ENCODE measurements around the gene RAMP1. TPM values are rescaled to one million over a fixed set of nuclear protein-coding genes. Genes with fewer than 3 reads are reported as not detected.

RAMP1 gene
- total RNA-seq, 4 donors from 2014 or later, result 0.78 to 4.2 (median 3.0) TPM

DNA sequence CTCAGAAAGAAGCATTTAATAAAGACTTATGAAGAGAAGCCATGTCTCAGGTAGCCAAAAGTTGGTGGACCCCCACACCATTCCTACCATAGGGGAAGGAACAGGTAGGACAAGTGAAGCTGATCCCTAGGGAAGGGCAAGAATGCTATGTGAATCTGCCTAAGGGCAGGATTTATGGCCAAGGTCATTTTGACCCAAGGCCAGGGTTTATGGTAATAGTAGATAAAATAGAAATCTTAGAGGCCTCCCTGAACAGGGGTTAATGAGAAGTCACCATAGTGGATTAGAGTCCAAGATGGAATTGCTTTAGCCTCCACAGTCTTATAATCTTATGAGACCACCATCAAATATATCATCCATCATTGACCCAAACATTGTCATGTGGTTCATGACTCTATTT lies 81.4 kb downstream of the RAMP1 start:
- H3K27ac ChIP-seq, result no peak overlapping the region
- no peaks in the 10 kb centered on the region for H3K4me1 ChIP-seq
- DNase-seq, result no peak
- no peaks in the 10 kb centered on the region for H3K36me3 ChIP-seq
- no peaks in the 10 kb centered on the region for H3K9me3 ChIP-seq
- intact Hi-C loops (cut with DNase I), result no loop called here
- no peak overlapping the region for H3K4me3 ChIP-seq (replicated peaks in 1 of 3)
- H3K27me3 ChIP-seq, result no peaks in the 10 kb centered on the region
- TF ChIP-seq, protein P1, sequence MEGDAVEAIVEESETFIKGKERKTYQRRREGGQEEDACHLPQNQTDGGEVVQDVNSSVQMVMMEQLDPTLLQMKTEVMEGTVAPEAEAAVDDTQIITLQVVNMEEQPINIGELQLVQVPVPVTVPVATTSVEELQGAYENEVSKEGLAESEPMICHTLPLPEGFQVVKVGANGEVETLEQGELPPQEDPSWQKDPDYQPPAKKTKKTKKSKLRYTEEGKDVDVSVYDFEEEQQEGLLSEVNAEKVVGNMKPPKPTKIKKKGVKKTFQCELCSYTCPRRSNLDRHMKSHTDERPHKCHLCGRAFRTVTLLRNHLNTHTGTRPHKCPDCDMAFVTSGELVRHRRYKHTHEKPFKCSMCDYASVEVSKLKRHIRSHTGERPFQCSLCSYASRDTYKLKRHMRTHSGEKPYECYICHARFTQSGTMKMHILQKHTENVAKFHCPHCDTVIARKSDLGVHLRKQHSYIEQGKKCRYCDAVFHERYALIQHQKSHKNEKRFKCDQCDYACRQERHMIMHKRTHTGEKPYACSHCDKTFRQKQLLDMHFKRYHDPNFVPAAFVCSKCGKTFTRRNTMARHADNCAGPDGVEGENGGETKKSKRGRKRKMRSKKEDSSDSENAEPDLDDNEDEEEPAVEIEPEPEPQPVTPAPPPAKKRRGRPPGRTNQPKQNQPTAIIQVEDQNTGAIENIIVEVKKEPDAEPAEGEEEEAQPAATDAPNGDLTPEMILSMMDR (IDR thresholded peaks at IDR 0.05), result no peak

DNA sequence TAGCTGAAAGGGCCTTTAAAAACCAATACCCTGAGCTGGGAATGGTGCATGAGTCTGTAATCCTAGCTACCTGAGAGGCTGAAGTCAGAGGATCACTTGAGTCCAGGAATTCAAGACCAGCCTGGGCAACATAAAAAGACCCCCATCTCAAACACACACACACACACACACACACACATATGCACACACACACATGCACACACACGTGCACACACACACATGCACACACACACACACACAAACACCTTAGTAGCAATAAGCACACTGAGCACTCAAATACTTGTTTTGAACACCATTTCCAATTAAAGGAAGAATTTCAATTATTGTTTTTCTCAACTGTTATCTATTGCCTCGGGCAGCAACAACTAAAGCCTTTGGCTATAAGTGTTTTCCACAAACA lies 81.8 kb downstream of the RAMP1 start:
- TF ChIP-seq POLR2A (IDR thresholded peaks at IDR 0.05), result no peak
- TF ChIP-seq, protein P1 (IDR thresholded peaks at IDR 0.05), result no peak
- 68 to 86% methylated on average over 2 of the region's 2 CpGs for WGBS, 2 donors
- intact Hi-C loops (cut with DNase I), result no loop called here
- H3K4me1 ChIP-seq, result no peaks in the 10 kb centered on the region
- H3K27ac ChIP-seq, result no peak overlapping the region
- no peaks in the 10 kb centered on the region for H3K9me3 ChIP-seq
- H3K4me3 ChIP-seq (replicated peaks in 1 of 3), result no peak overlapping the region
- no peaks in the 10 kb centered on the region for H3K36me3 ChIP-seq
- DNase-seq, result no peak
- no peaks in the 10 kb centered on the region for H3K27me3 ChIP-seq

DNA sequence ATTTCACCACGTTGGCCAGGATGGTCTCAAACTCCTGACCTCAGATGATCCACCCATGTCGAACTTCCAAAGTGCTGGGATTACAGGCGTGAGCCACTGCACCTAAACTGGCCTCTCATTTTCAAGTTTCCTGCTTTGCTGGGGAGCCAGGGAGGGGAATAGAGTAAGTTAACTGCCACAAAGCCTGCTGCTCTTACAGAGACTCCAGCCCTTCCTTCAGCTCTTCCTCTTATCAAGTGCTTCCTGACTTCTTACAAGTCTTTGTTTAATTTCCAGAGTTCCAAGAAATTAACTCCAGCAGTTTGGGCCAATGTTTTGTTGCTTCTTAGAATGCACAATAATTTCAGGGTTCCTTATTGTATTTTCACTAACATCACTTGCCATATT lies 83.1 kb downstream of the RAMP1 start:
- WGBS, 2 donors, result 70 to 72% methylated on average over 3 of the region's 3 CpGs
- TF ChIP-seq, protein P1 (IDR thresholded peaks at IDR 0.05), result no peak
- TF ChIP-seq POLR2A (IDR thresholded peaks at IDR 0.05), result no peak
- no peaks in the 10 kb centered on the region for H3K4me1 ChIP-seq
- H3K9me3 ChIP-seq, result no peaks in the 10 kb centered on the region
- intact Hi-C loops (cut with DNase I), result no loop called here
- H3K36me3 ChIP-seq, result no peaks in the 10 kb centered on the region
- H3K27ac ChIP-seq, result no peak overlapping the region
- DNase-seq, result no peak
- H3K27me3 ChIP-seq, result no peaks in the 10 kb centered on the region
- H3K4me3 ChIP-seq (replicated peaks in 1 of 3), result no peak overlapping the region

DNA sequence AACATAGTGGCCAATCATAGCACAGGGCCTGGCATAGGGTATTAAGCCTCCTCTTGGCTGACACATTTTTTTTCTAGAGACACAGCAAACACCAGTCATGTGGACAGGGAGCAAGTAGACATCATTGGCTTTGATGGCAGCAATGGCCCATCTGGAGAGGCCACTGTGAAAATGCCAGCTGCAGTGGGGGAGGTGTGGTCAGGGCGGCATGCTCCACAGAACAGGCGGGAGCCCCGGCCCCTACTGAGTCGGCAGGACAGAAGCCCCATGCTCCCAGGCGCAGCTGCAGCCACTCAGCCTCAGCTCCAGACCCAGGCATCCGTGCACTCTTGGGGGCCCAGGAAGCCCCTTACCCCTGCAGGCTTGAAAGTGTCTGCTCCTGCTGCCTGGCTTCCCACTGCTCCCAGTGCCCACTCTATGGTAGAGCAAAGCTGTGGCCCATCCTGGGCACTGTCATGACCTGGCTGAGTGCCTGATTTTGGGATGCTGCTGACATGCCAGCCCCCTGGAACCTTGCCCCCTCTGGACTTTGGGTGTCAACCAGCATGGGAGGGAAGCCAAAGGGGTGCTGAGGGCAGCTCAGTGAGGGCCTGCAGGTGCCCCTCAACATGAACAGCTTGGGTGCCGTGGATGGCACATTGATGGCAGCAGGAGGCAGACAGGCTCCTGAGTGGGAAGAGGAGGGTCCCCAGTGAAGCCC lies 84.1 kb downstream of the RAMP1 start:
- Histone ChIP-seq H3K27ac (no peak overlapping the region), H3K36me3 (no peaks in the 10 kb centered on the region), H3K4me3 (replicated peaks in 1 of 3) (no peak overlapping the region), H3K9me3 (no peaks in the 10 kb centered on the region), H3K27me3 (no peaks in the 10 kb centered on the region), H3K4me1 (no peaks in the 10 kb centered on the region)
- intact Hi-C loops (cut with DNase I), result no loop called here
- no peak for DNase-seq
- TF ChIP-seq, protein P1 (IDR thresholded peaks at IDR 0.05), result no peak
- no peak for TF ChIP-seq POLR2A (IDR thresholded peaks at IDR 0.05)
- WGBS, 2 donors, result 86 to 94% methylated on average over 5 to 6 of the region's 7 CpGs

DNA sequence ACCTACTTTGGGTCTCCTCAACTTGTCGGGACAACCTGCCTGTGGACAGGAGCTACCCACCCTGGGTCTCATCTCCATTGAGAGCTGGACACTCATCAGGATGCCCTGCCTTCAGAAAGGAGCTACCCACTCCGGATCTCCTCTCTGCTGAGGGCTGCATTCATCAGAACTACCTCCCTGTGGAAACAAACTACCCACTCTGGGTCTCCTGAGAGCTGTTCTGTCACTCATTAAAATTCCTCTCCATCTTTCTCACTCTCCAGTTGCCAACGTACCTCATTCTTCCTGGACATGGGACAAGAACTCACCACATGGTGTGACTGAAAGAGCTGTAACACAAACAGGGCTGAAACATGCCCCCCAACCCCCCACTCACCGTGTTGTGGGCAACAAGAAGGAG lies 84.9 kb downstream of the RAMP1 start:
- H3K36me3 ChIP-seq, result no peaks in the 10 kb centered on the region
- no peak for DNase-seq
- no peaks in the 10 kb centered on the region for H3K27me3 ChIP-seq
- no peak overlapping the region for H3K27ac ChIP-seq
- WGBS, 2 donors, result 89 to 96% methylated on average over 4 of the region's 4 CpGs
- no peak overlapping the region for H3K4me3 ChIP-seq (replicated peaks in 1 of 3)
- intact Hi-C loops (cut with DNase I), result no loop called here
- no peaks in the 10 kb centered on the region for H3K4me1 ChIP-seq
- no peak for TF ChIP-seq POLR2A (IDR thresholded peaks at IDR 0.05)
- TF ChIP-seq, protein P1 (IDR thresholded peaks at IDR 0.05), result no peak
- no peaks in the 10 kb centered on the region for H3K9me3 ChIP-seq

Measured in thyroid gland (tissue), 4 donors.